Keratinocyte (primary cell): ENCODE measurements around the gene WDR93. TPM values are rescaled to one million over a fixed set of nuclear protein-coding genes. Genes with fewer than 3 reads are reported as not detected.

Experiments
- DNase-seq: peaks from one replicate; pipeline ENCODE4 v3.0.0-alpha.2; 2011; ENCODE audit warnings: low read depth, missing footprints, low spot score
- FAIRE-seq: peaks from 2 replicates; lab custom pipeline; 2011; peaks lifted over from hg19 to GRCh38; lab: Jason Lieb, UNC
- H2AFZ ChIP-seq: 2 replicates; pipeline ENCODE4 v1.6.0; 2012; ENCODE audit warnings: low read length, control low read depth, inconsistent platforms; ENCODE audit not compliant: control insufficient read depth
- H3K27ac ChIP-seq: 2 replicates; pipeline ENCODE4 v1.5.1; 2011; ENCODE audit warnings: low read length; ENCODE audit not compliant: control insufficient read depth, insufficient read depth
- H3K27me3 ChIP-seq: 3 replicates; pipeline ENCODE4 v1.6.0; 2011; ENCODE audit warnings: low read length; ENCODE audit not compliant: control insufficient read depth, insufficient read depth; ENCODE audit errors: extremely low read depth
- H3K36me3 ChIP-seq, 2 experiments: 2 replicates in 1 of 2; 3 replicates in 1 of 2; pipeline ENCODE4 v1.5.1; 2011; ENCODE audit warnings: low read length in 2 of 2, mild to moderate bottlenecking in 1 of 2; ENCODE audit not compliant: control insufficient read depth in 2 of 2, insufficient read depth in 2 of 2; ENCODE audit errors: extremely low read depth in 1 of 2
- H3K4me1 ChIP-seq: 3 replicates; pipeline ENCODE4 v1.5.1; 2011; ENCODE audit warnings: low read length; ENCODE audit not compliant: control insufficient read depth, insufficient read depth; ENCODE audit errors: extremely low read depth
- H3K4me2 ChIP-seq: 3 replicates; pipeline ENCODE4 v1.6.0; 2011; ENCODE audit warnings: low read depth, low read length; ENCODE audit not compliant: control insufficient read depth, insufficient read depth; ENCODE audit errors: extremely low read depth
- H3K4me3 ChIP-seq, 3 experiments: fragments of 200-600 bp in 1 of 3; sonication (generic) in 1 of 3; 2 replicates in 2 of 3; 3 replicates in 1 of 3; pipeline ENCODE4 v1.5.1; 2011 to 2016; ENCODE audit warnings: low read length in 3 of 3, mild to moderate bottlenecking in 3 of 3, control low read depth in 2 of 3, inconsistent platforms in 1 of 3, low read depth in 1 of 3, mixed read lengths in 1 of 3, mixed run types in 1 of 3, moderate library complexity in 1 of 3; ENCODE audit not compliant: control insufficient read depth in 2 of 3, insufficient read depth in 2 of 3; ENCODE audit errors: extremely low read depth in 1 of 3
- H3K79me2 ChIP-seq: 2 replicates; pipeline ENCODE4 v1.6.0; 2012; ENCODE audit warnings: low read length; ENCODE audit not compliant: control insufficient read depth, insufficient read depth
- H3K9ac ChIP-seq: 3 replicates; pipeline ENCODE4 v1.6.0; 2011; ENCODE audit warnings: low read length; ENCODE audit not compliant: control insufficient read depth, insufficient read depth; ENCODE audit errors: extremely low read depth
- H3K9me1 ChIP-seq: 3 replicates; pipeline ENCODE4 v1.6.0; 2011; ENCODE audit warnings: low read length; ENCODE audit not compliant: control insufficient read depth, insufficient read depth; ENCODE audit errors: extremely low read depth
- H3K9me3 ChIP-seq: 2 replicates; pipeline ENCODE4 v1.5.1; 2012; ENCODE audit warnings: low read depth, low read length; ENCODE audit not compliant: control insufficient read depth
- H4K20me1 ChIP-seq: 3 replicates; pipeline ENCODE4 v1.6.0; 2011; ENCODE audit warnings: low read length; ENCODE audit not compliant: control insufficient read depth, insufficient read depth; ENCODE audit errors: extremely low read depth
- CTCF ChIP-seq, 3 experiments: IDR thresholded peaks in 1 of 3; conservative IDR thresholded peaks in 1 of 3; optimal IDR thresholded peaks in 1 of 3; 2 replicates in 2 of 3; 3 replicates in 1 of 3; pipeline versions ENCODE3 to v1.5.1; 2011; ENCODE audit warnings: low read length in 3 of 3, mild to moderate bottlenecking in 3 of 3, moderate library complexity in 2 of 3, control low read depth in 1 of 3, inconsistent platforms in 1 of 3; ENCODE audit not compliant: insufficient read depth in 2 of 3; ENCODE audit errors: extremely low read depth in 1 of 3
- EZH2 ChIP-seq: IDR thresholded peaks from one replicate; pipeline ENCODE4 v1.6.1; 2012; ENCODE audit warnings: inconsistent platforms, mild to moderate bottlenecking, low read length, moderate library complexity
- dilution Hi-C: fragments of 300-500 bp; cut with MboI; formaldehyde crosslinking; loops from one replicate; pipeline ENCODE4 v1.7.0; 2020; ENCODE audit warnings: low sequenced_read_pairs; ENCODE audit not compliant: extremely low pct_ligation_motif_present
- polyA plus RNA-seq, 5 experiments: library from polyadenylated mRNA; depleted of rRNA in 3 of 5; stranded (reverse) in 3 of 5; stranded (forward) in 1 of 5; unstranded in 1 of 5; fragments of >200 nt; gene quantifications; 1 replicate in 1 of 5; 2 replicates in 3 of 5; 3 replicates in 1 of 5; pipeline versions ENCODE4 v1.2.1 to v1.2.3, GENCODE V29; 2011 to 2012; ENCODE audit warnings: missing spikeins in 2 of 5, low read depth in 1 of 5, low replicate concordance in 1 of 5

Gene WDR93
- polyA plus RNA-seq, 1 donor (not counting 4 experiments of a cell fraction or from before 2014, with no cell fraction given), result 0.05 TPM

- H2AFZ ChIP-seq, result no peak overlapping the region
- dilution Hi-C loops, result no loop called here
- DNase-seq (no peak), FAIRE-seq (no peak)
- H3K27ac ChIP-seq, result no peak overlapping the region
- no peak overlapping the region for H3K4me2 ChIP-seq
- no peak overlapping the region for H3K9ac ChIP-seq
- no peaks in the 10 kb centered on the region for H3K27me3 ChIP-seq
- H3K79me2 ChIP-seq, result no peaks in the 10 kb centered on the region
- no peaks in the 10 kb centered on the region for H3K4me1 ChIP-seq
- no peaks in the 10 kb centered on the region for H4K20me1 ChIP-seq
- H3K4me3 ChIP-seq, result no peak overlapping the region
- H3K36me3 ChIP-seq, result no peaks in the 10 kb centered on the region
- TF ChIP-seq CTCF (optimal IDR thresholded peaks at IDR 0.05 in 1 of 3, IDR thresholded peaks at IDR 0.05 in 1 of 3, conservative IDR thresholded peaks at IDR 0.05 in 1 of 3; ENCODE audit: extremely low read depth in 1 of 3, insufficient read depth in 2 of 3, low read length in 3 of 3) (no peak), EZH2 (no peak)
- H3K9me1 ChIP-seq, result no peaks in the 10 kb centered on the region
- no peaks in the 10 kb centered on the region for H3K9me3 ChIP-seq
Observed at GRCh38 chr15:89671687-89672086, 18.9 kb upstream of the WDR93 start.

- H3K79me2 ChIP-seq, result no peaks in the 10 kb centered on the region
- dilution Hi-C loops, result no loop called here
- no peaks in the 10 kb centered on the region for H3K36me3 ChIP-seq
- FAIRE-seq (no peak), DNase-seq (no peak)
- no peak overlapping the region for H3K27ac ChIP-seq
- H3K9ac ChIP-seq, result no peak overlapping the region
- H3K4me2 ChIP-seq, result no peak overlapping the region
- H3K4me1 ChIP-seq, result no peaks in the 10 kb centered on the region
- no peaks in the 10 kb centered on the region for H3K27me3 ChIP-seq
- TF ChIP-seq EZH2, result no peak
- H3K4me3 ChIP-seq, result no peak overlapping the region
- no peaks in the 10 kb centered on the region for H3K9me1 ChIP-seq
- no peak overlapping the region for H2AFZ ChIP-seq
- no peaks in the 10 kb centered on the region for H3K9me3 ChIP-seq
- H4K20me1 ChIP-seq, result no peaks in the 10 kb centered on the region
Observed at GRCh38 chr15:89672221-89673164, 18.1 kb upstream of the WDR93 start.
